PC-3 (cell line): ENCODE results near the gene SKIDA1.

Source experiments
- CTCF ChIP-seq: fragments of 300-600 bp; sonication (generic); conservative IDR thresholded peaks from 2 replicates; pipeline ENCODE4 v1.5.1; 2017; ENCODE audit warnings: antibody characterized with exemption, low read depth, mild to moderate bottlenecking, low read length
- EZH2 ChIP-seq: fragments of 300-600 bp; sonication (generic); IDR thresholded peaks from one replicate; pipeline ENCODE4 v1.6.1; 2017; ENCODE audit warnings: antibody characterized with exemption, mild to moderate bottlenecking, low read length; ENCODE audit not compliant: unreplicated experiment

GRCh38 chr10:21499701-21500577 lies 25.5 kb downstream of the SKIDA1 start:
- TF ChIP-seq CTCF (no peak), EZH2 (no peak)
